Brain microvascular endothelial cell (primary cell): ENCODE results near the gene NTM.
A peak's percentile ranks its signal among the peaks of the same experiment; 100 is the strongest.

Source experiments
- DNase-seq: peaks from one replicate; pipeline ENCODE4 v3.0.0-alpha.2; 2020
- H3K27ac ChIP-seq: fragments of 250-450 bp; sonication (Bioruptor Pico); 2 replicates; pipeline ENCODE4 v1.5.1; 2020; ENCODE audit warnings: mild to moderate bottlenecking, moderate library complexity
- H3K27me3 ChIP-seq: fragments of 250-450 bp; sonication (Bioruptor Pico); replicated peaks from 2 replicates; pipeline ENCODE4 v1.5.1; 2020; ENCODE audit warnings: mild to moderate bottlenecking
- H3K36me3 ChIP-seq: fragments of 250-450 bp; sonication (Bioruptor Pico); replicated peaks from 2 replicates; pipeline ENCODE4 v1.5.1; 2020; ENCODE audit warnings: mild to moderate bottlenecking
- H3K4me3 ChIP-seq: 2 replicates; pipeline ENCODE4 v1.5.1; 2011; ENCODE audit warnings: low read depth, mild to moderate bottlenecking, control low read depth, low read length, moderate library complexity
- in situ Hi-C: cut with HindIII; loops from 2 replicates; pipeline ENCODE4 v1.10.0; 2017; ENCODE audit warnings: low sequenced_read_pairs, low pct_ligation_motif_present
- TF ChIP-seq, protein P1 (sequence below): IDR thresholded peaks from 2 replicates; pipeline ENCODE4 v1.5.1; 2011; ENCODE audit warnings: low read depth, mild to moderate bottlenecking, moderate library complexity, low read length, control low read depth, inconsistent platforms; ENCODE audit errors: missing control alignments

NTM gene

DNA sequence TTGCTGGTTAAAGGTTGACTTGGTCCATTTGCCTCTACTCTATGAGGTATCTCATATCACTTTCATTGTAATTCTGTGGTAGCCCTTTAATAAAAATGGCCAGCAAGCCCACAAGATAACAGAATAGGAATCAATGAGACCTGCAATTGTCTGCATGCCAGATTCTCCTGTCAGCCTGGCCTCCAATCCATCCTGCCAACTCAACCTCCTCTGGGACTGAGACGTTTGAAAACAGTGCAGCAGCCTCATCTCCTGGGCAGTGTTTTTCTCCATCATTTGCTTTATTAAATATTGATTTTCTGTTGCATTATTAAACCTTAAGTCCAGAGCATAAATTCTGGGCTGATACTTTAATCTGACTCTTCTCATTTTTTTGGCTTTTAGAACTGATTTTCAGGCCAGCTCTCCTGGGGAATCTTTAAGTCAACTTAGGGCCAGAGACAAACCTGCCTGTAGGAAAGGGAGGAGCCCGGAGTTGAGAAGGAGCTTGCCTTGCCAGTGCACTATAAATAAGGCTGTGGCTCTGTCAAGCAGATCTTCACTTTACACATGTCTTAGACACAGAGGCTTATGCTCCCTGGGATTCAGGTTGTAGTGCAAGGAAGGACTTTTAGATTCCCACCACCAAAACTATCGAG lies 798.0 kb downstream of the NTM start:
- no peaks in the 10 kb centered on the region for H3K36me3 ChIP-seq
- no peaks in the 10 kb centered on the region for H3K27me3 ChIP-seq
- DNase-seq: no peak
- in situ Hi-C loops: no loop called here
- H3K27ac ChIP-seq: no peak overlapping the region
- H3K4me3 ChIP-seq: no peak overlapping the region
- TF ChIP-seq, protein P1, sequence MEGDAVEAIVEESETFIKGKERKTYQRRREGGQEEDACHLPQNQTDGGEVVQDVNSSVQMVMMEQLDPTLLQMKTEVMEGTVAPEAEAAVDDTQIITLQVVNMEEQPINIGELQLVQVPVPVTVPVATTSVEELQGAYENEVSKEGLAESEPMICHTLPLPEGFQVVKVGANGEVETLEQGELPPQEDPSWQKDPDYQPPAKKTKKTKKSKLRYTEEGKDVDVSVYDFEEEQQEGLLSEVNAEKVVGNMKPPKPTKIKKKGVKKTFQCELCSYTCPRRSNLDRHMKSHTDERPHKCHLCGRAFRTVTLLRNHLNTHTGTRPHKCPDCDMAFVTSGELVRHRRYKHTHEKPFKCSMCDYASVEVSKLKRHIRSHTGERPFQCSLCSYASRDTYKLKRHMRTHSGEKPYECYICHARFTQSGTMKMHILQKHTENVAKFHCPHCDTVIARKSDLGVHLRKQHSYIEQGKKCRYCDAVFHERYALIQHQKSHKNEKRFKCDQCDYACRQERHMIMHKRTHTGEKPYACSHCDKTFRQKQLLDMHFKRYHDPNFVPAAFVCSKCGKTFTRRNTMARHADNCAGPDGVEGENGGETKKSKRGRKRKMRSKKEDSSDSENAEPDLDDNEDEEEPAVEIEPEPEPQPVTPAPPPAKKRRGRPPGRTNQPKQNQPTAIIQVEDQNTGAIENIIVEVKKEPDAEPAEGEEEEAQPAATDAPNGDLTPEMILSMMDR: no peak

DNA sequence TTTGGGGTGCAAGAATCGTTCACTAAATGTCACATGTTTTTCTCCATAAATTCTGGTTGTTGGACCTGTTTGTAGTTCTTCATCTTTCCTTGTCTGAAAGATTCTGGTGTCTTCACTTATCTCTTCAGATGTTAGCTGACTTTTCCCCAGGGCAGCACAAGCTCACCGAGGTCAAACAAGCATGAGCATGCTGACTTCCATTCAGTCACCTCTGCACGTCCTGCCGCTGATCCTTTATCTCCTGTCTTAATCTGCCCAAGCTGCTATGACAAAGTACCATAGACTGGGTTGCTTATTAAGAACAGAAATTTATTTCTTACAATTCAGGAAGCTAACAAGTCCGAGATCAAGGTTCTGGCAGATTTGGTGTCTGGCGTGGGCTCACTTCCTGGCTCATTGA lies 800.6 kb downstream of the NTM start:
- in situ Hi-C loops: no loop called here
- H3K27ac ChIP-seq: no peak overlapping the region
- DNase-seq: no peak
- no peaks in the 10 kb centered on the region for H3K27me3 ChIP-seq
- H3K36me3 ChIP-seq: no peaks in the 10 kb centered on the region
- TF ChIP-seq, protein P1: no peak
- no peak overlapping the region for H3K4me3 ChIP-seq

DNA sequence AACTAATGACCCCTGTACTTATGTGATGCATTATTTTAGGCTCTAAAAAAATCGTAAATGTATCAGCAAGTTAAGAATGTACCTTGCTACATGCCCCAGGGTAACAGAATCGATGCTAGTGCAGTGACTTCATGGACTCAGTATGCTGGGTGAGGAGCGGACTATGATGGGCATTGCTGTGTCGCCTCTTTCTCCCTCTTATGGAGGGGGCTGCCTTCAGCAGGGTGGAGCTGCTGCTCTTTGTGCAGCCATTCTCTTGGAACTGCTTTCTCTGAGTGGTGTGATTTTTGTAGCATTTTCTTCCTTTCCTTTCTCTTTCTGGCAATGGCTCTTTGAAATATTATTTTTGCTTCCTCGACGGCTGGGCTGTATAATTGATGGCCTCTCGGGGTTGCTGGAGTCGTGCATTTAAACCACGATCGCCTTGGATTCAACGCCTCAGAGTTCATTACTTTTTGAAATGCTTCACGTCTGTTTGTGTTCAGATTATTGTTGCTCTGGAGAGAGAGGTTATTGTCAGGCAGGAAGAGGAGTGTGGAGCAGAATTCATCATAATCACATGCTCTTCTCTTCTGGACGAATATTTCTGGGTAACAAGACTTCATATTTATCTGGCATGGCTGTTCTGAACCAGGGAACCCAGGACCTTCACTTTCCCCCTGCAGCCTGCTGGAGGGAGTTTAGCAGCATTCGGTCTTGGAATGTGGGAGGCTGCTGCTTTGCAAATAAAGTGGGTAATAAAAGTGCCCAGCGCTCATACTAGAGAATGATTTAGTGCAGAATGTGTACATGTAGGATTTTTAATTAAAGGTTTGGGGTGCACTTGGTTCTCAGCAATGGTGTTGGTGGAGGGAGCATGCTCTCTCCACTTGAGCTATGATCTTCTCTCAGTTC lies 804.2 kb downstream of the NTM start:
- in situ Hi-C loops: no loop called here
- Histone ChIP-seq H3K36me3 (no peaks in the 10 kb centered on the region), H3K27ac (no peak overlapping the region), H3K4me3 (no peak overlapping the region), H3K27me3 (no peaks in the 10 kb centered on the region)
- DNase-seq: no peak
- TF ChIP-seq, protein P1: no peak

DNA sequence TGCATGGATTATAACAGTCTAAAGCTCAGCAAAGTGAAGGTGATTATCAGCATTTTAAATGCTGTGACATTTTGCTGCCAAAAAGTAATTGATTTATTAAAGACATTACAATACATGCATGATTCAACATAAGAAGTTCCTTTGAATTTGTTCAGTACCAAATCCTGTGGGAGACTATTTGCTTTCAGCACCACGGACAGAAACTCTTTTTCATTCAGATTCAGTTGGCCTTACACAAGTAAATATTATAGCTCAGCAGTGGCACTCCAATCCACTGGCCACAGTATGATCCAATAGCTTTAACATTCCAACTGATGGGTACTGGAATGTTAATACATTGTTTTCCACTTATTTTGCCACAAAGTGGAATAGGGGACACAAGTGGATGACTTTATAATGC lies 806.7 kb downstream of the NTM start:
- TF ChIP-seq, protein P1: no peak
- H3K36me3 ChIP-seq: no peaks in the 10 kb centered on the region
- no peaks in the 10 kb centered on the region for H3K27me3 ChIP-seq
- in situ Hi-C loops: no loop called here
- DNase-seq: peak; percentile 62
- H3K27ac ChIP-seq: no peak overlapping the region
- no peak overlapping the region for H3K4me3 ChIP-seq

DNA sequence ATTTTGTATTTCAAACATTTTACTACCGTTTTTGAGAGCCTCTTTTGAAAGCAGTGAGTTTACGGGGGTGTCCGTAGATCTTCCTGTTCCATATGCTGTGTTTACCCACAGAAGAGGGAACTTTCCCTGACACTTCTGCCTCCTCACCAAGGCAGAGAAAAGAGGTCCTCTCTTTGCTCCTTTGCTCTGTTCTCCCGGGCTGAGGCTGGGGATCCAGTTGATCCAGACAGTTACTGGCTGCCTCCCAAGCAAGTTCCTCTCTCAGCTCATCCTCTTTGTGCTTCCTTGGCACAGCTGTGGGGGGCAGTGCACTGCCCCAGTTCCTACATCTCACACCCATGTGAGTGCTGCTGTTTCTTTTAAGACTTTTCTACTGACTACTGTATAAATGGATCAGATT lies 813.7 kb downstream of the NTM start:
- Histone ChIP-seq H3K27ac (no peak overlapping the region), H3K4me3 (no peak overlapping the region), H3K27me3 (no peaks in the 10 kb centered on the region), H3K36me3 (no peaks in the 10 kb centered on the region)
- in situ Hi-C loops: no loop called here
- TF ChIP-seq, protein P1: peak; percentile 8
- DNase-seq: no peak
